Heart left ventricle (tissue), 16 donors: ENCODE data around the gene PALD1. TPM values are rescaled to one million over a fixed set of nuclear protein-coding genes. Genes with fewer than 3 reads are reported as not detected.

ENCODE experiments used
- ATAC-seq, 4 donors: fragments of 200-7000 bp; cut with Tn5 transposase; one replicate each; pipeline ENCODE4 v1.9.1; 2020 to 2022; ENCODE audit warnings: moderate library complexity in 4 of 4, mild to moderate bottlenecking in 3 of 4, moderate number of reproducible peaks in 1 of 4
- DNase-seq, 5 donors: peaks; one replicate each; pipeline ENCODE4 v3.0.0-alpha.2; 2020
- H3K27ac ChIP-seq, 12 donors: fragments of 200-600 bp; sonication (generic) in 4 of 12; one replicate each; pipeline versions ENCODE4 v1.5.0 to v1.8.0; 2016 to 2022; ENCODE audit warnings: mild to moderate bottlenecking in 2 of 12
- H3K27me3 ChIP-seq, 9 donors: fragments of 200-600 bp; sonication (generic) in 2 of 9; one replicate each; pipeline versions ENCODE4 v1.5.1 to v1.8.0; 2016 to 2022; ENCODE audit warnings: mild to moderate bottlenecking in 3 of 9
- H3K36me3 ChIP-seq, 9 donors: fragments of 200-600 bp; sonication (generic) in 2 of 9; one replicate each; pipeline versions ENCODE4 v1.5.0 to v1.8.0; 2018 to 2022; ENCODE audit warnings: mild to moderate bottlenecking in 2 of 9
- H3K4me1 ChIP-seq, 12 donors: fragments of 200-600 bp; sonication (generic) in 4 of 12; one replicate each; pipeline versions ENCODE4 v1.5.0 to v1.8.0; 2016 to 2022; ENCODE audit warnings: mild to moderate bottlenecking in 3 of 12
- H3K4me3 ChIP-seq, 12 donors: fragments of 200-600 bp; sonication (generic) in 4 of 12; one replicate each; pipeline versions ENCODE4 v1.5.0 to v1.8.0; 2017 to 2022; ENCODE audit warnings: mild to moderate bottlenecking in 9 of 12, moderate library complexity in 4 of 12
- H3K9me3 ChIP-seq, 12 donors: fragments of 200-600 bp; sonication (generic) in 4 of 12; one replicate each; pipeline versions ENCODE4 v1.5.0 to v1.8.0; 2016 to 2022; ENCODE audit warnings: mild to moderate bottlenecking in 1 of 12
- CTCF ChIP-seq, 12 donors: fragments of 200-600 bp; sonication (generic) in 4 of 12; IDR thresholded peaks; one replicate each; pipeline versions ENCODE4 v1.5.0 to v1.8.0; 2018 to 2022; ENCODE audit warnings: antibody characterized with exemption in 12 of 12, mild to moderate bottlenecking in 5 of 12
- POLR2A ChIP-seq, 2 donors: fragments of 450-650 bp; IDR thresholded peaks; one replicate each; pipeline ENCODE4 v1.6.1; 2017; ENCODE audit warnings: antibody characterized with exemption in 2 of 2, mild to moderate bottlenecking in 2 of 2, moderate library complexity in 2 of 2
- WGBS, 4 donors: extraction: QIAGEN DNeasy Blood & Tissue Kit in 2 of 4; methylation state at CpG; one replicate each; pipeline versions ENCODE4 v1.1.5 to v1.1.7; 2013 to 2018; 5-methylcytosine and 5-hydroxymethylcytosine counted together
- intact Hi-C, 10 donors: fragments of 100-400 bp; cut with DNase I; formaldehyde crosslinking; loops; one replicate each; pipeline versions ENCODE4 v1.11.1 to v1.14.2; 2022
- polyA plus RNA-seq, 2 donors: library from polyadenylated mRNA; stranded (reverse); fragments of 200-250 nt; gene quantifications; one replicate each; pipeline ENCODE4 v1.2.3, GENCODE V29; 2013
- total RNA-seq, 9 donors: library from RNA; depleted of rRNA in 2 of 9; stranded (reverse); fragments of >200 nt in 2 of 9; fragmentation: NEBNext Ultra II Directional in 3 of 9; extraction: Animal tissue kit (Norgen Biotek cat#: 25700) in 3 of 9; gene quantifications; one replicate each; pipeline versions ENCODE4 v1.1.0 to v1.2.4, GENCODE V29; 2016 to 2023
- donor health status: ischemic (EF 13 %, LVEDD 7.1; RV severe dilation, severe dysfunction).
- donor health status: healthy with polysubstance abuse.
- donor health status: DM: no; HTN: yes; CAD: no.
- donor health status: DM: no; HTN: no; CAD: no.
- donor health status: ischemic (EF 25% LVEDD 6.9; RV normal size, moderate dysfunction).
- donor health status: ischemic (EF 25% LVEDD 5.7; RV mildly dilated, moderate dysfunction).
- donor health status: healthy.
- donor health status: DM: yes; HTN: yes; CAD: no.
- donor health status: ischemic (EF 35%, LVEDD 5.7; RV mildly dilated, moderate dysfunction).
- donor health status: nonischemic (EF 11% LVEDD 7.7; RV severe dilation, severe dysfunction).
- donor health status: DM: yes; HTN: yes; CAD: no.
- donor health status: PGD.
- donor health status: ischemic (EF 29% LVEDD 5.4; RV normal size, mild dysfunction).
- donor health status: nonischemic (EF 23%, LVEDD 6.1; RV moderate dilation, normal function).

PALD1 gene
- total and polyA plus RNA-seq, 11 donors, result 2.7 to 12.3 (median 5.5) TPM

GRCh38 chr10:70601746-70602145 is 123.2 kb downstream of the PALD1 start:
- peak overlapping the region in 2 of 12 donors; percentile 23 to 56 for H3K4me3 ChIP-seq

GRCh38 chr10:70602665-70603448 is 124.3 kb downstream of the PALD1 start, which contains the start of gene PRF1:
PRF1 (minus strand) TSS chr10:70602741; CDS start chr10:70600902, 1,839 bp downstream.
- Histone ChIP-seq H3K27me3 (no peaks in the 10 kb centered on the region), H3K4me3 (peak within 1 kb of the TSS in 2 of 12 donors; percentile 23 to 56), H3K9me3 (no peaks in the 10 kb centered on the region), H3K4me1 (no peaks in the 10 kb centered on the region), H3K36me3 (no peaks in the 10 kb centered on the region), H3K27ac (peak within 1 kb of the TSS in 1 of 12 donors; percentile 82)
- TF ChIP-seq POLR2A (IDR thresholded peaks at IDR 0.05) (no peak), CTCF (IDR thresholded peaks at IDR 0.05) (no peak)
- intact Hi-C loops, result no loop called here
- 90 to 96% (median 92%) methylated on average over 19 to 21 of the region's 21 CpGs for WGBS, 4 donors
- DNase-seq (peak in 1 of 5 donors; percentile 81), ATAC-seq (peak in 3 of 4 donors; percentile 20 to 54 (median 34))

More at GRCh38 chr10:70601746-70602145, 123.2 kb downstream of the PALD1 start:
- TF ChIP-seq POLR2A (IDR thresholded peaks at IDR 0.05), result no peak
- TF ChIP-seq CTCF (IDR thresholded peaks at IDR 0.05), result no peak
- ATAC-seq (no peak), DNase-seq (no peak)
- intact Hi-C loops, result no loop called here
- H3K27me3 ChIP-seq, result no peaks in the 10 kb centered on the region
- no peaks in the 10 kb centered on the region for H3K9me3 ChIP-seq
- no peaks in the 10 kb centered on the region for H3K36me3 ChIP-seq
- H3K27ac ChIP-seq, result peak overlapping the region in 1 of 12 donors; percentile 82
- WGBS, 4 donors, result 91 to 93% (median 93%) methylated on average over 5 of the region's 5 CpGs
- peaks cover 0 to 1% (median 0%) of the 10 kb centered on the region in 12 donors for H3K4me1 ChIP-seq

- Histone ChIP-seq H3K27me3 (no peaks in the 10 kb centered on the region), H3K4me1 (no peaks in the 10 kb centered on the region), H3K9me3 (no peaks in the 10 kb centered on the region), H3K36me3 (no peaks in the 10 kb centered on the region), H3K27ac (peak overlapping the region in 1 of 12 donors; percentile 67), H3K4me3 (peak overlapping the region in 1 of 12 donors; percentile 56)
- ATAC-seq (peak in 2 of 4 donors; percentile 15 to 46), DNase-seq (no peak)
- TF ChIP-seq CTCF (IDR thresholded peaks at IDR 0.05) (no peak), POLR2A (IDR thresholded peaks at IDR 0.05) (no peak)
- 84 to 90% (median 87%) methylated on average over 7 of the region's 7 CpGs for WGBS, 4 donors
- intact Hi-C loops, result no loop called here
These were observed 124.9 kb downstream of the PALD1 start for GRCh38 chr10:70603449-70603801.

- no peaks in the 10 kb centered on the region for H3K4me1 ChIP-seq
- no peaks in the 10 kb centered on the region for H3K9me3 ChIP-seq
- WGBS, 4 donors, result 82 to 89% (median 86%) methylated on average over 4 of the region's 4 CpGs
- H3K27ac ChIP-seq, result peak overlapping the region in 1 of 12 donors; percentile 67
- TF ChIP-seq POLR2A (IDR thresholded peaks at IDR 0.05), result no peak
- TF ChIP-seq CTCF (IDR thresholded peaks at IDR 0.05), result no peak
- no peaks in the 10 kb centered on the region for H3K27me3 ChIP-seq
- intact Hi-C loops, result no loop called here
- no peak overlapping the region for H3K4me3 ChIP-seq
- no peak for ATAC-seq
- H3K36me3 ChIP-seq, result no peaks in the 10 kb centered on the region
- DNase-seq, result no peak
These were observed 125.5 kb downstream of the PALD1 start for GRCh38 chr10:70604106-70604505.
